Type B pancreatic cell (in vitro differentiated cells): ENCODE measurements around the gene DSP. TPM values are rescaled to one million over a fixed set of nuclear protein-coding genes. Genes with fewer than 3 reads are reported as not detected.

ENCODE experiments used
- DNase-seq: peaks from one replicate; pipeline ENCODE4 v3.0.0; 2021; ENCODE audit warnings: mixed read lengths; ENCODE audit not compliant: unreplicated experiment; ENCODE audit errors: extremely low spot score
- H3K27ac Mint-ChIP-seq: 2 replicates; pipeline ENCODE4 v1.8.0; 2021; ENCODE audit warnings: mild to moderate bottlenecking, mixed read lengths
- H3K27me3 Mint-ChIP-seq: 2 replicates; pipeline ENCODE4 v1.8.0; 2021; ENCODE audit warnings: mixed read lengths
- H3K36me3 Mint-ChIP-seq: 2 replicates; pipeline ENCODE4 v1.8.0; 2021; ENCODE audit warnings: mixed read lengths
- H3K4me1 Mint-ChIP-seq: one replicate; pipeline ENCODE4 v1.8.0; 2021; ENCODE audit warnings: mixed read lengths; ENCODE audit not compliant: unreplicated experiment
- H3K4me3 Mint-ChIP-seq: 2 replicates; pipeline ENCODE4 v1.8.0; 2021; ENCODE audit warnings: mild to moderate bottlenecking, mixed read lengths
- H3K9me3 Mint-ChIP-seq: 2 replicates; pipeline ENCODE4 v1.8.0; 2021; ENCODE audit warnings: mixed read lengths
- total RNA-seq: library from RNA; stranded (reverse); gene quantifications from 2 replicates; pipeline ENCODE4 v1.2.1, GENCODE V29; 2021; ENCODE audit warnings: low replicate concordance
- TF ChIP-seq, protein P1 (sequence below): fragments of 200-600 bp; sonication (generic); conservative IDR thresholded peaks from 2 replicates; pipeline ENCODE4 v1.5.0; 2021; ENCODE audit warnings: antibody characterized with exemption, mild to moderate bottlenecking

DSP gene
- total RNA-seq, 1 donor from 2014 or later = 210 TPM

- H3K36me3 Mint-ChIP-seq = peaks cover 44% of the 10 kb centered on the region
Observed at GRCh38 chr6:7558781-7559180, 17.3 kb downstream of the DSP start.

GRCh38 chr6:7559196-7559595 lies 17.7 kb downstream of the DSP start:
- Mint-ChIP-seq H3K4me3 (peak overlapping the region; percentile 2), H3K36me3 (peaks cover 47% of the 10 kb centered on the region), H3K27ac (peak overlapping the region; percentile 66), H3K9me3 (no peaks in the 10 kb centered on the region), H3K27me3 (no peaks in the 10 kb centered on the region), H3K4me1 (peaks cover 11% of the 10 kb centered on the region)
- DNase-seq = no peak
- TF ChIP-seq, protein P1, sequence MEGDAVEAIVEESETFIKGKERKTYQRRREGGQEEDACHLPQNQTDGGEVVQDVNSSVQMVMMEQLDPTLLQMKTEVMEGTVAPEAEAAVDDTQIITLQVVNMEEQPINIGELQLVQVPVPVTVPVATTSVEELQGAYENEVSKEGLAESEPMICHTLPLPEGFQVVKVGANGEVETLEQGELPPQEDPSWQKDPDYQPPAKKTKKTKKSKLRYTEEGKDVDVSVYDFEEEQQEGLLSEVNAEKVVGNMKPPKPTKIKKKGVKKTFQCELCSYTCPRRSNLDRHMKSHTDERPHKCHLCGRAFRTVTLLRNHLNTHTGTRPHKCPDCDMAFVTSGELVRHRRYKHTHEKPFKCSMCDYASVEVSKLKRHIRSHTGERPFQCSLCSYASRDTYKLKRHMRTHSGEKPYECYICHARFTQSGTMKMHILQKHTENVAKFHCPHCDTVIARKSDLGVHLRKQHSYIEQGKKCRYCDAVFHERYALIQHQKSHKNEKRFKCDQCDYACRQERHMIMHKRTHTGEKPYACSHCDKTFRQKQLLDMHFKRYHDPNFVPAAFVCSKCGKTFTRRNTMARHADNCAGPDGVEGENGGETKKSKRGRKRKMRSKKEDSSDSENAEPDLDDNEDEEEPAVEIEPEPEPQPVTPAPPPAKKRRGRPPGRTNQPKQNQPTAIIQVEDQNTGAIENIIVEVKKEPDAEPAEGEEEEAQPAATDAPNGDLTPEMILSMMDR = no peak

More at GRCh38 chr6:7558781-7559180, 17.3 kb downstream of the DSP start:
- Mint-ChIP-seq H3K4me1 (peaks cover 11% of the 10 kb centered on the region), H3K4me3 (no peak overlapping the region), H3K27me3 (no peaks in the 10 kb centered on the region), H3K9me3 (no peaks in the 10 kb centered on the region), H3K27ac (peak overlapping the region; percentile 66)
- TF ChIP-seq, protein P1 = no peak
- no peak for DNase-seq

DNA sequence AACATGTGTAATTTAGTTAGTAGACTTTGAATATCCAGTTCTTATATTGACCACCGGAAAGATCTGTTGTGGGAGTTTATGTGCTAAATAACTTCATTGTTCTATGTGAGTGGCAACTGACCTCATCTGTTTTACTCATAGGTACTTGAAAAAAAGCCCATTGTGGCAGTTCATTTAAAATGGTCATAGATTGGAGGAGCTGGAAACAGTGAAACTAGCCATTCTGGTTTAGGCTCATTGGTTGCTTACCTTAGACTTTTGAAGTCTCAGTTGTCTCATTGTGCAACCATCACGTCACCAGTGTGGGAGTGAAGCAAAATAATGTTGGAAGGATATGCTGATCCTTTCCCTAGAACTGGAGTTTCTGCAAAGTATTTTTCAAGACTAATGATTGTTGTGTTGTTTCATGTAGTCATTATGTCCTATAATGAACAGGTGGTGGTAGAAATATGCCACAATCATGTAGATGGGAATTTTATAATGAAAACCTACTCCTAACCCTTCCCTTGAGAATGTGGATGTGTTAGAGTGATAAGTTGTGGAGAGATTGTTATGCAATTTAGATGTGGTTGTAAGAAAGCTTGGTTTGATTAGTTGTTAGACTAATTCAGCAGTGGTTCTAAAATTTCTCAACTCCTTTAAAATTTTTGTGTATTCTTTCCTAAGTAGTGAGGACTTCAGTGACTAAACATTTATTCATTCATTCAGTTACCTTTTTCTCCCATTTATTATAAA lies 18.3 kb downstream of the DSP start:
- H3K9me3 Mint-ChIP-seq = no peaks in the 10 kb centered on the region
- peak overlapping the region; percentile 2 for H3K4me3 Mint-ChIP-seq
- peaks cover 10% of the 10 kb centered on the region for H3K4me1 Mint-ChIP-seq
- TF ChIP-seq, protein P1 = no peak
- peaks cover 50% of the 10 kb centered on the region for H3K36me3 Mint-ChIP-seq
- no peak for DNase-seq
- peak overlapping the region; percentile 66 for H3K27ac Mint-ChIP-seq
- no peaks in the 10 kb centered on the region for H3K27me3 Mint-ChIP-seq

DNA sequence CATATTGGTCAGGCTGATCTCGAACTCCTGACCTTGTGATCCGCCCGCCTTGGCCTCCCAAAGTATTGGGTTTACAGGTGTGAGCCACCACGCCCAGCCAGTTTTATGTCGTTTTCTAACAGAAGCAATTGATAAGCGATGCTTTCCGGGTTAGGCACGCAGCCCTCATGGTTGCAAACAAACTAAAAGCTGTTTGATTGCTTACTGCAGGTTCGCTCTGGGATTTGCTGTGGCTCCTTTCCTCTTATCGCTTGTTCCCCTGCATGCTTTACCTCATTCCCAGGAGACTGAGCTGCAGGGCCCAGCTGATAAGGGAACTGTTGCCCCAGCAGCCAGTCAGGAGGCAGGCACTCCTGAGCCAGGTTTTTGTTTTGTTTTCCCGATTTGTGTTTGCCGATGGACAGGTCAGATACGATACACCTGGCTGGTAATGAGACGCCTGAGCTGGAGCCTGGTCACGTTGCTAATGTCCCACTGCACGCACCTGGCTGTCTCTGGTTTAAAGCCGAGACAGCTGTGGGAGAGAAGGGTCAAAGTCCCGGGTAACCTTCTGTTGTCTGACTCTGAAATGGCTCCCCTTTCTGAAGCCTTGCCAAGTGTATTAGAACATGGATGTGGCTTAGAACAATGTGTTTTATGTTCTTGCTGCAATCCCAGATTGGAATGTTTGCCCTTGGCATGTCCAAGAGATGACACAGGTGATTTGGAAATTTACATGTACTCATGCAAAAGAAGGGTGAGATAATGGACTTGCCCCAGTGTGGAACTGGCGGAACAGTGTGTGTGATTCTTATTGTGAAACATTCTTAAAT lies 19.9 kb downstream of the DSP start:
- no peaks in the 10 kb centered on the region for H3K27me3 Mint-ChIP-seq
- H3K4me1 Mint-ChIP-seq = peaks cover 7% of the 10 kb centered on the region
- DNase-seq = no peak
- peak overlapping the region; percentile 57 for H3K4me3 Mint-ChIP-seq
- H3K36me3 Mint-ChIP-seq = peaks cover 56% of the 10 kb centered on the region
- peak overlapping the region; percentile 89 for H3K27ac Mint-ChIP-seq
- TF ChIP-seq, protein P1 = no peak
- no peaks in the 10 kb centered on the region for H3K9me3 Mint-ChIP-seq

GRCh38 chr6:7562769-7563168 lies 21.3 kb downstream of the DSP start:
- H3K36me3 Mint-ChIP-seq = peaks cover 55% of the 10 kb centered on the region
- H3K27ac Mint-ChIP-seq = peak overlapping the region; percentile 48
- H3K27me3 Mint-ChIP-seq = no peaks in the 10 kb centered on the region
- H3K4me3 Mint-ChIP-seq = no peak overlapping the region
- TF ChIP-seq, protein P1 = no peak
- peaks cover 7% of the 10 kb centered on the region for H3K4me1 Mint-ChIP-seq
- H3K9me3 Mint-ChIP-seq = no peaks in the 10 kb centered on the region
- DNase-seq = no peak
